Prostate gland (tissue), 2 donors: ENCODE results near the gene EPC2.

Experiments used
- CTCF ChIP-seq, 4 experiments: fragments of 200-600 bp in 2 of 4; fragments of 450-650 bp in 2 of 4; sonication (generic) in 2 of 4; IDR thresholded peaks; 1 replicate in 3 of 4; 2 replicates in 1 of 4; pipeline ENCODE4 v1.5.1; 2016 to 2019; ENCODE audit warnings: antibody characterized with exemption in 4 of 4, mild to moderate bottlenecking in 2 of 4, moderate library complexity in 2 of 4
- POLR2A ChIP-seq: fragments of 450-650 bp; IDR thresholded peaks from one replicate; pipeline ENCODE4 v1.6.1; 2016; ENCODE audit warnings: antibody characterized with exemption, mild to moderate bottlenecking
- POLR2AphosphoS5 ChIP-seq: sonication (generic); formaldehyde crosslinking; IDR thresholded peaks from one replicate; pipeline ENCODE4 v1.6.1; 2017; ENCODE audit warnings: antibody characterized with exemption

DNA sequence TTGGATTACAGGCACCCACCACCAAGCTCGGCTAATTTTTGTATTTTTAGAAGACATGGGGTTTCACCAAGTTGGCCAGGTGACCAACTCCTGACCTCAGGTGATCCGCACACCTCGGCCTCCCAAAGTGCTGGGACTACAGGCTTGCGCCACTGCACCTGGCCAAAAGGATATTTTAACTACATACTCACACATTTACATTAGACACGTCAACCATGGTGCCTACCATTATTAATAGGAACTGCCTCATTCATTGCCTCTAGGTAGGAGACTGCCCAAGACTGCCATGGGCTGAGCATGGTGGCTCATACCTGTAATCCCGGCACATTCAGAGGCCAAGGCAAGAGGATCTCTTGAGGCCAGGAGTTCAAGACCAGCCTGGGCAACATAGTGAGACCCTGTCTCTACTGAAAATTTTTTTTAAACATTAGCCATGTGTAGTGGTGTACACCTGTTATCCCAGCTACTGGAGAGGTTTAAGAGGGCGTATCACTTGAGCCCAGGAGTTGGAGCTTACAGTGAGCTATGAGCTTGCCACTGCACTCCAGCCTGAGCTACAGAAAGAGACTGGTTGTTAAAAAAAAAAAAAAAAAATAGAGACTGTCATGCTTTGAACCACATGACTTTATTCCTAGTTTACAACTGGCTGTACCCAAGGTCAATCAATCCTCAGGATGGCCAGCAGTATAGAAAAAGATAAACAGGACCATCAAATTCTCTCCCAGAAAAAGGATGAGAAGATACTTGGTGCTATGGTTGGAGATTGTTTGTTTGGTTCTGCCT, 31.1 kb upstream of the EPC2 start:
- no peak for TF ChIP-seq CTCF (IDR thresholded peaks at IDR 0.05)
- no peak for TF ChIP-seq POLR2AphosphoS5
- TF ChIP-seq POLR2A, result no peak
